ENCODE measurements around the gene RNGTT. TPM values are rescaled to one million over a fixed set of nuclear protein-coding genes. Genes with fewer than 3 reads are reported as not detected.

The RNGTT gene
- total and polyA plus RNA-seq, 10 of the 15 experiments (the other 5 are each of a cell fraction or from before 2014, with no cell fraction given), result 7.7 to 30.4 (median 22.2) TPM

GRCh38 chr6:88775866-88776571 is 187.4 kb downstream of the RNGTT start (continued):
- TF ChIP-seq MLLT1 (IDR thresholded peaks at IDR 0.05), result 0 out of 2 replicates have a peak, but pooled peaks have one; percentile 26
- TF ChIP-seq DPF2 (IDR thresholded peaks at IDR 0.05), result peak; percentile 52; the same call in 1 of the 2 replicates
- peak; percentile 34; the same call in 1 of the 2 replicates for TF ChIP-seq IKZF1 (conservative IDR thresholded peaks at IDR 0.05)
- TF ChIP-seq, protein P1, sequence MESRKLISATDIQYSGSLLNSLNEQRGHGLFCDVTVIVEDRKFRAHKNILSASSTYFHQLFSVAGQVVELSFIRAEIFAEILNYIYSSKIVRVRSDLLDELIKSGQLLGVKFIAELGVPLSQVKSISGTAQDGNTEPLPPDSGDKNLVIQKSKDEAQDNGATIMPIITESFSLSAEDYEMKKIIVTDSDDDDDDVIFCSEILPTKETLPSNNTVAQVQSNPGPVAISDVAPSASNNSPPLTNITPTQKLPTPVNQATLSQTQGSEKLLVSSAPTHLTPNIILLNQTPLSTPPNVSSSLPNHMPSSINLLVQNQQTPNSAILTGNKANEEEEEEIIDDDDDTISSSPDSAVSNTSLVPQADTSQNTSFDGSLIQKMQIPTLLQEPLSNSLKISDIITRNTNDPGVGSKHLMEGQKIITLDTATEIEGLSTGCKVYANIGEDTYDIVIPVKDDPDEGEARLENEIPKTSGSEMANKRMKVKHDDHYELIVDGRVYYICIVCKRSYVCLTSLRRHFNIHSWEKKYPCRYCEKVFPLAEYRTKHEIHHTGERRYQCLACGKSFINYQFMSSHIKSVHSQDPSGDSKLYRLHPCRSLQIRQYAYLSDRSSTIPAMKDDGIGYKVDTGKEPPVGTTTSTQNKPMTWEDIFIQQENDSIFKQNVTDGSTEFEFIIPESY (IDR thresholded peaks at IDR 0.05), result peak; percentile 94; the same call in 1 of the 2 replicates
- TF ChIP-seq TAF1 (IDR thresholded peaks at IDR 0.05; ENCODE audit: borderline replicate concordance, low read depth, low read length), result no peak
- peak; percentile 94 for TF ChIP-seq JUNB (IDR thresholded peaks at IDR 0.05)
- TF ChIP-seq HDGF (IDR thresholded peaks at IDR 0.05), result no peak
- peak; percentile 67 to 69 for TF ChIP-seq IKZF2 (IDR thresholded peaks at IDR 0.05)
- TF ChIP-seq FOS (IDR thresholded peaks at IDR 0.05; ENCODE audit: borderline replicate concordance, extremely low read depth, insufficient read length), result no peak
- TF ChIP-seq EGR1 (IDR thresholded peaks at IDR 0.05; ENCODE audit: borderline replicate concordance in 1 of 2, low read depth in 2 of 2, low read length in 2 of 2), result no peak
- no peak for TF ChIP-seq SIX5 (IDR thresholded peaks at IDR 0.05; ENCODE audit: low read depth, low read length, severe bottlenecking)
- peak; percentile 67; the same call in 1 of the 2 replicates for TF ChIP-seq NFIC (IDR thresholded peaks at IDR 0.05; ENCODE audit: low read depth, low read length)
- TF ChIP-seq ETV6 (conservative IDR thresholded peaks at IDR 0.05 in 1 of 2, IDR thresholded peaks at IDR 0.05 in 1 of 2; ENCODE audit: borderline replicate concordance in 1 of 2, low read depth in 1 of 2), result no peak
- TF ChIP-seq ZNF24 (IDR thresholded peaks at IDR 0.05), result 0 out of 2 replicates have a peak, but pooled peaks have one; percentile 49
- peak; percentile 33; the same call in 1 of the 2 replicates for TF ChIP-seq RUNX3 (IDR thresholded peaks at IDR 0.05; ENCODE audit: low read length)
- TF ChIP-seq RCOR1 (conservative IDR thresholded peaks at IDR 0.05; ENCODE audit: low read depth, low read length), result no peak
- TF ChIP-seq LARP7 (IDR thresholded peaks at IDR 0.05), result no peak
- no peak for TF ChIP-seq ZBTB4 (CRISPR knock-in tag; IDR thresholded peaks at IDR 0.05)
- no peak for TF ChIP-seq EED (IDR thresholded peaks at IDR 0.05; ENCODE audit: low read depth)
- TF ChIP-seq SP1 (IDR thresholded peaks at IDR 0.05; ENCODE audit: low read depth, low read length), result no peak
- TF ChIP-seq CBFB (IDR thresholded peaks at IDR 0.05; ENCODE audit: low read depth), result no peak
- TF ChIP-seq HDAC2 (IDR thresholded peaks at IDR 0.05), result no peak
- no peak for TF ChIP-seq CHD2 (IDR thresholded peaks at IDR 0.05; ENCODE audit: borderline replicate concordance, low read depth, low read length)
- TF ChIP-seq, protein P2, sequence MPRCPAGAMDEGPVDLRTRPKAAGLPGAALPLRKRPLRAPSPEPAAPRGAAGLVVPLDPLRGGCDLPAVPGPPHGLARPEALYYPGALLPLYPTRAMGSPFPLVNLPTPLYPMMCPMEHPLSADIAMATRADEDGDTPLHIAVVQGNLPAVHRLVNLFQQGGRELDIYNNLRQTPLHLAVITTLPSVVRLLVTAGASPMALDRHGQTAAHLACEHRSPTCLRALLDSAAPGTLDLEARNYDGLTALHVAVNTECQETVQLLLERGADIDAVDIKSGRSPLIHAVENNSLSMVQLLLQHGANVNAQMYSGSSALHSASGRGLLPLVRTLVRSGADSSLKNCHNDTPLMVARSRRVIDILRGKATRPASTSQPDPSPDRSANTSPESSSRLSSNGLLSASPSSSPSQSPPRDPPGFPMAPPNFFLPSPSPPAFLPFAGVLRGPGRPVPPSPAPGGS (IDR thresholded peaks at IDR 0.05; ENCODE audit: borderline replicate concordance, insufficient read depth, low read depth, low read length, poor library complexity, severe bottlenecking), result peak; percentile 15
